GM18508 (cell line): ENCODE results near the gene WASF2.
A peak's percentile ranks its signal among the peaks of the same experiment; 100 is the strongest.
"Not testable (repeated sequence)": the region's sequence is repeated elsewhere in the genome, so short reads cannot be mapped to it uniquely, and the experiment has no call there.

Experiments
- ATAC-seq: cut with Tn5 transposase; IDR thresholded peaks from one replicate; pipeline ENCODE4 v1.9.1; 2021; ENCODE audit warnings: moderate number of reproducible peaks; ENCODE audit not compliant: insufficient read depth, unreplicated experiment

The WASF2 gene

DNA sequence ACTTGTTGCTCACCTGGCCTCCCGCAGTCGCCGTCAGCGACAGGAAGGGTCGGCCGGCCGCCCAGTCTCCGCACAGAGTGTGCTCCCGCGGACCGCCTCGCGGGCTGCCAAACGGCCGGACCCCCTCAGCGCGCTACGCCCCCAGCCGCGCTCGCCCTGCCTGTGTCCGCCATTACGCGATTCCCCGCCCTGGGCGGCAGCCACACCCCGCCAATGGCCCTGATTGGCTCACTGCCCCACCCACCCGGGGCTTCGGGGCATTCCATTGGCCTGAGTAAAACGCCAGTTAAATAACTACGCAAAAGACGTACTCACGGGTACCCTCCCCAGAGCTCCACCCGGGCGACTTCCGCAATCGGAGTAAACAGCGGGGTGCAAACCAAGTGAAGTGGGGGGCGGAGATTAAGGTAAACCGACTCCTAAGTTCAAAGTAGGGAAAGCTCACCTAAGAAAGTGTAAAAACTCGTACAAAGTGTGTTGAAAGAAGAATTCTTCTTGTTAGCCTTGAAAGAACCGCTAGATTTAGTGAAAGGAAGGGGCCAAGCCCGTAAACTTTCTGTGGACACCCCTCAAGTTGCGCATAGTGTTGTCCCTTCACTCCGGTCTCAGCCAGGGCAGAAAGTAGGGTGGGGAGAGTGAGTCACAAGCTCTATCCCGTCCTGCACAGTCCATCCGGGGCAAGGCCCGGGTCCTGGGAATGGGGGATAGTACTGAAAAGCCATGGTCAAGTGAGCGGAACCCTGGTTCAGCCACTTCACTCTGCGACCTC lies at the start of gene WASF2:
Gene WASF2, minus strand, starts transcription at position 195 of the 769 bp plus-strand sequence. CDS start 61,277 bp downstream, outside the sequence.
- ATAC-seq = peak; percentile 75

- ATAC-seq = no peak
Observed at GRCh38 chr1:27538793-27539192, 48.8 kb upstream of the WASF2 start.

- not testable (repeated sequence) for ATAC-seq
Observed at GRCh38 chr1:27538305-27538676, 48.3 kb upstream of the WASF2 start.

- ATAC-seq = no peak
Observed at GRCh38 chr1:27536767-27537166, 46.8 kb upstream of the WASF2 start.

- no peak for ATAC-seq
Observed at GRCh38 chr1:27536010-27536757, 46.2 kb upstream of the WASF2 start.

DNA sequence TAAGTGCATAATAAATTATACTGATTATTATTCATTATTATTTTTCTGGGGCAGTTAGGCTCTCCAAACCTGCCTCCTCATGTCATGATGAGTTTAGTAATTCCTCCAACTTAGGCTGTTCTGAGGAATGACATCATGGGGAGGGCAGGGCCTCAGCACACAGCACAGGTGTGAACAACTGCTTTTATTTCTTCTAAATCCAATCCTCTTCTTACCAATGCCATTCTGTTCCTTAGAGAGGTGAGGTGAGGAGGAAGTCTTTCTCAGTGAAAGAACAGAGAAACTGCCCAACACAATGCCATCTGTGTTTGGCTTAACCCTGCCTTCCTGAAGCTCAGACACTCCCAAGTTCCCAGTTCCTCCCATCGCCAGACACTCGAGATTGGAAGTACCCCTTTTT lies 45.4 kb upstream of the WASF2 start:
- ATAC-seq = no peak

DNA sequence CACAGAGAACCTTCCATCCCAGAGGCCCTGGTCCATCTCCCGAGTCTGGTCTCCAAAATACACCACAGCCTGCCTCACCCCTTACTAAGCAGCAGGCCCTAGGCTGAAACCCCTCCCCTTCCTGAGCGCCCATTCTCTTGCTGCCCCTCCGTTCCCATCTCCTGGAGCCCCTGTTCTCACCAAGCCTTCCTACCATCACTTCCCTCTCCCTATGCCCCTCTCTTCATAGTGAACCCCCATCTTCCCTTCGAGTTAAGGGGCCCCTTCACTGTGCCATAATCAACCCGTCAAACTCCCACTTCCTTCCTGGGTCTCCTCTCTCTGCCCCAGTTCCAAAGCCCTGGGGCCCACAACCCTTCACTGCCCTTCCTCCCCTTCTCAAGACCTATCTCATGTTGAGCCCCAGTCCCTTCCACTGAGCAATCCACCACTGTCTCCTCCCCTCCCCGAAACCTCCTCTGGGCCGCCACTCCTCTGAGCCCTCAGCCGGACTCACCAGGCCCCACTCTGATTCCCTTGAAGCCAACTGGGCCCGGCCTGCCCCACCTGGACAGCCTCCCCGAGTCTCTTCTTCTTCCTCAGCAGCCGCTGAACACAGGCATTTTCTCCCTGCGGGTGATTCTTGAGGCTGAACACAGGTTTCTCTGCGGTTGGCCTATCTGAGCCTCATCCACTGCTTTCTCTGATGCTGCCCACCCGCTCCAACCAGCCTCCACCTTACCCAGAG lies 42.2 kb upstream of the WASF2 start:
- ATAC-seq = no peak

DNA sequence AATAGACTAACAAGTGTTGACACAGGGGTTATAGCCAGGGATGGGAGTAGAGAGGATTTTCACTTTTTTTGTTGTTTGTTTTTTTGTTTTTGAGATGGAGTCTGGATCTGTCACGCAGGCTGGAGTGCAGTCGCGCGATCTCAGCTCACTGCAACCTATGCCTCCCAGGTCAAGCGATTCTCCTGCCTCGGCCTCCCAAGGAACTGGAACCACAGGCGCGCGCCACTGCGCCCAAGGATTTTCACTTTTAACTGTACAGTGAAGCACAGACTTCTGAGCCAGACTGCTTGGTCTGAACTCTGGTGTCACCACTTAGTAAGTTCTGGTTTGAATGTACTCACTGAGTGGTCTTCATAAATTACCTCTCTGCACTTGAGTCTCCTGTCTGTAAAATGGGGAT lies 40.2 kb upstream of the WASF2 start:
- ATAC-seq = no peak

- no peak for ATAC-seq
Observed at GRCh38 chr1:27529704-27530018, 39.7 kb upstream of the WASF2 start.

DNA sequence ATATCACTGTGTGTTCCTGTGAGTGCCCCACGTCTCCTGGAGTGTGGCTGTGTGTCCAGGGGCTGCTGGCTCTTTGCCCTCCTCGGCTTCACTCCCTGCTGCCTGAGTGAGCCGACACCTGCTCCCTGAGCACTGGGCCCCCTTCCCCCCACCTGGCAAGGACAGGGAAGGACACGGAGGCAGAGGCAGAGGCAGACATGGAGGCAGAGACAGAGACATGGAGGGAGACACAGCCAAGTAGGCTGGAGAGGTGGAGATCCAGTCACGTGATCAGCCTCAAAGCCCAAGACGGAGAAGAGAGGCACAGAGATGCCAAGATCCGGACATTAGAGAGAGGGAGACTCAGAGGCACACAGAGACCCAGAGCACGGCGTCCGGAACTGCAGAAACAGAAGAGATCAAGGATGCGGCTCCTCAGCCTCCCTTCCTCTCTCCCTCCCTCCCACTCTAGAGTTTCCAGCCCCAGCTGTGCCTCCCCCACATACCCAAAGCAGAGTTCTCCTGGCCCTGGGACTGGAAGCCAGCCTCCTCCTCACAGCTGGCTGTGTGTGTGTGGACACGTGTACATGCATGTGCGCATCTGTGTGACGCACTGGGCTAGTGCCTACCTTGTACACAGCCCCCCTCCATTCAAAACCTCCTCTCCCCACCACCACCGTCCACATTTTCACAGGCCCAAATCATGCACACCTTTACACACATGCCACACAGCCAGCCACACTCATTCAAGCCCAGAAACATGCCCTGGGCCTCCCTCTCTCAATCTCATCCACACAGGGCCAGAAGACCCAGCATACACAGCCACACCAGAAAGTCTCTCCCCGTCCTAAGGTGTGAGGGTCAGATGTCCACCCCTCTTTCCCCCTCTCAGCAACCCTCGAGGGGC lies 39.1 kb upstream of the WASF2 start:
- ATAC-seq = no peak

DNA sequence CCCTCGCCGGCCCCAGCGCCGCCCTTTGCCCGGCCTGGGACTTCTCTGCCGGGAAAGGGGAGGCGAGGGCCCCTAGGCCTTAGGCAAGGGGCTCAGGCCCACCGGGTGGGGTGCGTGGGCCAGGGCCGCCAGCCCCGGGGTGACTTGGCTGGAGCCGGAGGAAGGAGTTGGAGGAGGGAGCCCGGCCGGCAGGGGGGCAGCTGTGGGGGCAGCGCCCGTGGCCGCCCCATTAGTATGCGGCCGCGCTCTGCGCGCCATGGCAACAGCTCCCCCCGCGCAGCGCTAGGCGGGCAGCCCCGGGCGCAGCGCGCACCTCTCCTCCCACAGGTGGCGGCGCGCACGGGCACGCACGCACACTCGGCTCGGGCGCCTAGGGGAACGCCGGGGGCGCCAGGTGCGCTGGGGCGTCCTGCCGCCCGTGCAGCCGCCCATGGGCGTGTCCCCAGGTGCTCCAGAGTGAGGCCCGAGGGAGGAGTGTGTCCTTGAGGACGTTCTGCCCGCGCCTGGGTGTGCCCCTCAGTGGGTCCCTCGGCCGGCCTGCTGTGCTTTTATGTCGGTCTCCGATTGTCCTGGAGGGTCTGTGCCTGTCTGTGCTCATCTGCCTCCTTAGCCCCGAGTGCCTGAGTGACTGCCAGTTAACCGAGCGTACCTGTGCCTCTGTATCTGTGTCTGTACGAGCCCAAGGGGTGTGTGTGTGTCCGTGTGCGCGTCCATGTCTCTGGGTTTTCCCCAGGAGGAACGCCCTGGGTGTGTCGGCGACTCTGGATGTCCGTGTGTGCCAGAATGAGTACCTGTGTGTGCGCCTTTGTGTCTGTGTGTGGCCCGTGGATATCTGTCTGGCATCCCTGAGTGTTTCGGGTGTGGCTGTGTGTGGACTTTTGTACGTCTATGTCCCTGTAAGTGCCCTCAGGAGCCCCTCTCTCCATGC lies 38.2 kb upstream of the WASF2 start:
- ATAC-seq = no peak

- ATAC-seq = no peak
Observed at GRCh38 chr1:27527223-27527889, 37.4 kb upstream of the WASF2 start.

DNA sequence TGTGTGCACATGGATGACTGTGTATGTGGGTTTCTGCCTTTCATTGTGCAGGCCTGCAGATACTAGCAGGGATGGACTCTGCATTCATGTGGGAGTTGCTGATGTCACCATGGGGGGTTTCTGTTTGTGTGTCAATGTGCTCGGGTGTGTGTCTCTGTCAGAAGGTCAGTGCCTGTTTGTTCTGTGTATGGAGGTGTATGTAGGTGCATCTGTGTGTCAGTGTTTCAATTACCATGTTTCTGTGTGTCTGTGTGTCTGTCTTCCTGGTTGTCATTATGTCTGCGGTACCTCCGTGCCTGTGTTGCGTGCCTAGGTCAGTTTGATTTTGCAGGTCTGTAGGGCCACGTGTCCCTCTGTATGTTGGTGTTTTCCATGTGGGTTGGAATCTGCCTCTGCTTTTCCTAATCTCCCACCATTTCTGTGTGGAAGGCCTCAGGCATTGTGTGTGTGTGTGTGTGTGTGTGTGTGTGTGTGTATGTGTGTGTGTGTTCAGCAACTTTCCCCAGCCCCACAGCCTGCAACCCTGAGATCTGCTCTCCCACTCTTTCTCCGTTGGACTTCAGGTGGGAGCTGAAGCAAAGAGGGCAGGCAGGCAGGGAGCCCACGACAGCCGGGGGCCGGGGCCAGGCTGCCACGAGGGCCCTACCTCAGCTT lies 36.7 kb upstream of the WASF2 start:
- no peak for ATAC-seq

GRCh38 chr1:27525296-27526272 lies 35.6 kb upstream of the WASF2 start:
- no peak for ATAC-seq

DNA sequence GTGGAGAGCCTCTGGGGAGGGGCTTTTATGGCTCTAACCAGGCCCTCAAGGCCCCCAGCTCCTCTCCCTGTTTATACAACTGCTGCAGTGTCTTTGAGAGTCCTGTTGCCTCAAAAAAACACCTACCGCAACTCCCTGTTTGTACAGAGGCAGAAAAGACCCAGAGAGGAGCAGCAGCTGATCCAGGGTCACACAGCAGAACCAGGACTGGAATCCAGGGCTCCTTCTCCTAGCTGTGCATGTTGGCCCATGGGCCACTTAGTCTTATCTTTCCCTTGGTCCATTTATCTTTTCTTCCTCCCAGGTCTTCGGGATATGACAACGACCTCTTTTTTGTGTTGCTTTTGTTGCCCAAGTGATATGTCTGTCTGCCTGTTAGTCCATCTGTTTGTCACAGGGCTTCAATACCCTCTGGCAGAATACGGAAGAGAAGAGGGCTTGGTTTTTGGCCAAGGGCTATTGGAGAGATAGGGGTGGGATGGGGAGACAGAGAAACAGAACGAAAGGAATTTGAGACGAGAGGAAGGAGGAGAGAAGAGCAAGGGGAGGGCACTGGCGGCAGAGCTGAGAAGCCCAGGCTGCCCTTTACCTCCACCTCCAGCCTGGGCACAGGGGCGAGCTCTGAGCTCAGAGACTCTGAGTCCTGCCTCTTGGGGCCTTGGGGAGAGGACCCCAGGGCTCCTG lies 33.5 kb upstream of the WASF2 start:
- no peak for ATAC-seq
